Measurements from ENCODE around the gene GSK3B.
"Not testable (repeated sequence)": the region's sequence is repeated elsewhere in the genome, so short reads cannot be mapped to it uniquely, and the experiment has no call there.

GSK3B gene

GRCh38 chr3:119927190-119927589 is 167.1 kb downstream of the GSK3B start:
- ATAC-seq, result no peak

- ATAC-seq, result no peak
These were observed 169.8 kb downstream of the GSK3B start for GRCh38 chr3:119924111-119925094.

GRCh38 chr3:119918992-119919933 is 175.0 kb downstream of the GSK3B start:
- ATAC-seq, result peak in 1 of 2 donors; percentile 30

GRCh38 chr3:119913021-119913420 is 181.2 kb downstream of the GSK3B start:
- no peak for ATAC-seq

GRCh38 chr3:119912220-119912619 is 182.0 kb downstream of the GSK3B start:
- peak; percentile 80 to 84 for ATAC-seq

- peak; percentile 59 to 66 for ATAC-seq
These were observed 182.5 kb downstream of the GSK3B start for GRCh38 chr3:119911748-119912147.

GRCh38 chr3:119902061-119902460 is 192.2 kb downstream of the GSK3B start:
- no peak for ATAC-seq

GRCh38 chr3:119901148-119901547 is 193.1 kb downstream of the GSK3B start:
- no peak for ATAC-seq

GRCh38 chr3:119899192-119899511 is 195.1 kb downstream of the GSK3B start:
- ATAC-seq, result peak in 1 of 2 donors; percentile 30

- ATAC-seq, result no peak
These were observed 195.6 kb downstream of the GSK3B start for GRCh38 chr3:119898478-119899191.

GRCh38 chr3:119894195-119894594 is 200.1 kb downstream of the GSK3B start:
- ATAC-seq, result no peak

- ATAC-seq, result no peak
These were observed 200.5 kb downstream of the GSK3B start for GRCh38 chr3:119893769-119894168.

- ATAC-seq, result peak in 1 of 2 donors; percentile 43
These were observed 202.1 kb downstream of the GSK3B start for GRCh38 chr3:119891944-119892721.

- ATAC-seq, result not testable (repeated sequence)
These were observed 205.6 kb downstream of the GSK3B start for GRCh38 chr3:119888681-119889080.

GRCh38 chr3:119885746-119886530 is 208.3 kb downstream of the GSK3B start:
- ATAC-seq, result no peak

GRCh38 chr3:119884161-119884557 is 210.1 kb downstream of the GSK3B start:
- no peak for ATAC-seq

- no peak for ATAC-seq
These were observed 210.6 kb downstream of the GSK3B start for GRCh38 chr3:119883461-119884160.

- no peak for ATAC-seq
These were observed 213.3 kb downstream of the GSK3B start for GRCh38 chr3:119880966-119881365.

GRCh38 chr3:119873646-119874045 is 220.6 kb downstream of the GSK3B start:
- no peak for ATAC-seq

GRCh38 chr3:119872773-119873172 is 221.5 kb downstream of the GSK3B start:
- no peak for ATAC-seq
